ENCODE results near the gene ZNF668.

The ZNF668 gene

DNA sequence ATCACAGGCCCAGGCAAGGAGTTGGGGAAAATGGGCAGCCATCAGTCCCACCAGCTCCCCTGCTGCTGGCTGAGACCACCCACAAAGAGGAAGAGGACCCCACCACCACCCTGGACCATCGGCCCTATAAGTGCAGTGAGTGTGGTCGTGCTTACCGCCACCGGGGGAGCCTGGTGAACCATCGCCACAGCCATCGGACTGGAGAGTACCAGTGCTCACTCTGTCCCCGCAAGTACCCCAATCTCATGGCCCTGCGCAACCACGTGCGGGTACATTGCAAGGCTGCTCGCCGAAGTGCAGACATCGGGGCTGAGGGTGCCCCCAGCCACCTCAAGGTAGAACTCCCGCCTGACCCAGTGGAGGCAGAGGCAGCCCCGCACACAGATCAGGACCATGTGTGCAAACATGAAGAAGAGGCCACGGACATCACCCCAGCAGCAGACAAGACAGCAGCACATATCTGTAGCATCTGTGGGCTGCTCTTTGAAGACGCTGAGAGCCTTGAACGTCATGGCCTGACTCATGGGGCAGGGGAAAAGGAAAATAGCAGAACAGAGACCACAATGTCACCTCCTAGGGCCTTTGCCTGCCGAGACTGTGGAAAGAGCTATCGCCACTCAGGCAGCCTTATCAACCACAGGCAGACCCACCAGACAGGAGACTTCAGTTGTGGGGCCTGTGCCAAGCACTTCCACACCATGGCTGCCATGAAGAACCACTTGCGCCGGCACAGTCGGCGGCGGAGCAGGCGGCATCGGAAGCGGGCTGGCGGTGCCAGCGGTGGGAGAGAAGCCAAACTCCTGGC lies 3.8 kb upstream of the ZNF668 start:
- no peak for DNase-seq (ENCODE audit: low read depth, low spot score)
- TF ChIP-seq, protein P1, sequence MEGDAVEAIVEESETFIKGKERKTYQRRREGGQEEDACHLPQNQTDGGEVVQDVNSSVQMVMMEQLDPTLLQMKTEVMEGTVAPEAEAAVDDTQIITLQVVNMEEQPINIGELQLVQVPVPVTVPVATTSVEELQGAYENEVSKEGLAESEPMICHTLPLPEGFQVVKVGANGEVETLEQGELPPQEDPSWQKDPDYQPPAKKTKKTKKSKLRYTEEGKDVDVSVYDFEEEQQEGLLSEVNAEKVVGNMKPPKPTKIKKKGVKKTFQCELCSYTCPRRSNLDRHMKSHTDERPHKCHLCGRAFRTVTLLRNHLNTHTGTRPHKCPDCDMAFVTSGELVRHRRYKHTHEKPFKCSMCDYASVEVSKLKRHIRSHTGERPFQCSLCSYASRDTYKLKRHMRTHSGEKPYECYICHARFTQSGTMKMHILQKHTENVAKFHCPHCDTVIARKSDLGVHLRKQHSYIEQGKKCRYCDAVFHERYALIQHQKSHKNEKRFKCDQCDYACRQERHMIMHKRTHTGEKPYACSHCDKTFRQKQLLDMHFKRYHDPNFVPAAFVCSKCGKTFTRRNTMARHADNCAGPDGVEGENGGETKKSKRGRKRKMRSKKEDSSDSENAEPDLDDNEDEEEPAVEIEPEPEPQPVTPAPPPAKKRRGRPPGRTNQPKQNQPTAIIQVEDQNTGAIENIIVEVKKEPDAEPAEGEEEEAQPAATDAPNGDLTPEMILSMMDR (IDR thresholded peaks at IDR 0.05; ENCODE audit: low read depth, low read length), result peak; percentile 4
- no peak overlapping the region for H3K4me3 ChIP-seq (ENCODE audit: low read depth, low read length)
- in situ Hi-C loops (cut with HindIII; ENCODE audit: low sequenced_read_pairs), result no loop called here

DNA sequence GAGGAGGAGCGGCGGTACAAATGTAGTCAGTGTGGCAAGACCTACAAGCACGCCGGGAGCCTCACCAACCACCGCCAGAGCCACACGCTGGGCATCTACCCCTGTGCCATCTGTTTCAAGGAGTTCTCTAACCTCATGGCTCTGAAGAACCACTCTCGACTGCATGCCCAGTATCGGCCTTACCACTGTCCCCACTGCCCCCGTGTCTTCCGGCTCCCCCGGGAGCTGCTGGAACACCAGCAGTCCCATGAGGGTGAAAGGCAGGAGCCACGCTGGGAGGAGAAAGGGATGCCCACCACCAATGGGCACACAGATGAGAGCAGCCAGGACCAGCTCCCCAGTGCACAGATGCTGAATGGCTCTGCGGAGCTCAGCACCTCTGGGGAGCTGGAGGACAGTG lies 3.0 kb upstream of the ZNF668 start:
- in situ Hi-C loops (cut with HindIII; ENCODE audit: low sequenced_read_pairs), result no loop called here
- H3K4me3 ChIP-seq (ENCODE audit: low read depth, low read length), result no peak overlapping the region
- TF ChIP-seq, protein P1 (IDR thresholded peaks at IDR 0.05; ENCODE audit: low read depth, low read length), result no peak
- no peak for DNase-seq (ENCODE audit: low read depth, low spot score)

DNA sequence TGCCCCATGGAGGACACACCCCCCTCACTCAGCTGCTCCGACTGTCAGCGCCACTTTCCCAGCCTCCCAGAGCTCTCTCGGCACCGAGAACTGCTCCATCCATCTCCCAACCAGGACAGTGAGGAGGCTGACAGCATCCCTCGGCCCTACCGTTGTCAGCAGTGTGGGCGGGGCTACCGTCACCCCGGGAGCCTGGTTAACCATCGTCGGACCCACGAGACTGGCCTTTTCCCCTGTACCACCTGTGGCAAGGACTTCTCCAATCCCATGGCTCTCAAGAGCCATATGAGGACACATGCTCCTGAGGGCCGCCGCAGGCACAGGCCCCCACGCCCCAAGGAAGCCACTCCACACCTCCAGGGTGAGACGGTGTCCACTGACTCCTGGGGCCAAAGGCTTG lies 2.3 kb upstream of the ZNF668 start:
- no peak for DNase-seq (ENCODE audit: low read depth, low spot score)
- no peak overlapping the region for H3K4me3 ChIP-seq (ENCODE audit: low read depth, low read length)
- in situ Hi-C loops (cut with HindIII; ENCODE audit: low sequenced_read_pairs), result no loop called here
- TF ChIP-seq, protein P1 (IDR thresholded peaks at IDR 0.05; ENCODE audit: low read depth, low read length), result no peak

DNA sequence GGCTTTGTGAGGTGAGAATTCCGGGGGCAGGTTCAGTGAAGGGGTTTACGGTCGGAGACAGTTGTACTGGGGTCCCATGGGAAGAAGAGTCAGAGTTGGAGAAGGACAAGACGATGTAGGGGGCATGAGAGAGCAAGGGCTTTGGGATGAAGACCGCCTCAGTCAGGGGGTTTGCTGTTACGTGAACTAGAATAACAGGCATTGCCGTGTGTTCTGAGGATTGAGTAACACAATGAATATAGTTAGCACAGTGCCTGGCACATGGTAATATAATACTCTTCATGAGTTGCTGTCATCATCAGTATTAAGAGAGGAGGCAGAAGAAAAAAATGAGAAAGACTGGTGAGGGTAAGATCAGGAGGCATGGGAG lies 759 bp upstream of the ZNF668 start:
- in situ Hi-C loops (cut with HindIII; ENCODE audit: low sequenced_read_pairs), result no loop called here
- H3K4me3 ChIP-seq (ENCODE audit: low read depth, low read length), result peak overlapping the region; percentile 67
- TF ChIP-seq, protein P1 (IDR thresholded peaks at IDR 0.05; ENCODE audit: low read depth, low read length), result no peak
- no peak for DNase-seq (ENCODE audit: low read depth, low spot score)

DNA sequence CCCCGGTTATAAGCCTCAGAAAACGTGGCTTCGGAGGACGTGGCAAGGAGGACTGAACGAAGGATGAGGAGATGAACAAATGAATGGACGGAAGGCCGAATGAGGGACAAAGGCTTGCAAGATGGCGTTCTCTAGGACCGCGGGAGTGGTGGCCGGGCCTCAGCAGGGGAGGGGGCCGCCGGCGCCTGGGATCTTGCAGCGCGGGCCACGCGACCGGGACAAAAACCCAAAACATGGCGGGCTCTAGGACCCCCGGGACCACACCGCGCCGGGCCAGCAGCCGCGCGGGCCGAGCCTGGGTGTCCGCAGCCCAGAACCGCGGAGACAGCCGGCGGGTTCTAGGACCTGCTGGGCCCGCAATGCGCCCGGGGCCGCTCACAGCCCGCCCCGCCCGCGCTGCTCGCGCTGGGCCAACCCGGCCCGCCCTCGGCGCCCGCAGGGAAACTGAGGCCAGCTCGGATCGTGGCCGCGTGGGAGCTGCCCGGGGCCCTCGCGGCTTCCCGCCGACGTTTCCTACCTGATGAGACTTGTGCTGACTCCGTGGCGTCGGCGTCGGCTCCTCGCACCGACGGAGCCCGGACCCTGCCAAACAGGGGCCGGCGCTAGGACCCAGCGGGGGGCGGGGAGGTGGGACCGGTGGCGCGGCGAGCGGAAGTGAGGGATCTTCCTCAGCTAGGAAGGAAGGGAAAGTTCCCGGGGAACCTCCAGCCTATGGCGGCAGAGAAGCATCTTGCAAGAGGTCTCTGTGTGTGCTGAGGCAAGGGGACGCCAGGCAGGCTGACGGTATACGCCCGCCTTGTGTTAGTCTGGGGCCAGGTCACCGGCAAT lies 684 bp downstream of the ZNF668 start:
- TF ChIP-seq, protein P1 (IDR thresholded peaks at IDR 0.05; ENCODE audit: low read depth, low read length), result no peak
- H3K4me3 ChIP-seq (ENCODE audit: low read depth, low read length), result peak overlapping the region; percentile 67
- peak; percentile 94 for DNase-seq (ENCODE audit: low read depth, low spot score)
- in situ Hi-C loops (cut with HindIII; ENCODE audit: low sequenced_read_pairs), result no loop called here

DNA sequence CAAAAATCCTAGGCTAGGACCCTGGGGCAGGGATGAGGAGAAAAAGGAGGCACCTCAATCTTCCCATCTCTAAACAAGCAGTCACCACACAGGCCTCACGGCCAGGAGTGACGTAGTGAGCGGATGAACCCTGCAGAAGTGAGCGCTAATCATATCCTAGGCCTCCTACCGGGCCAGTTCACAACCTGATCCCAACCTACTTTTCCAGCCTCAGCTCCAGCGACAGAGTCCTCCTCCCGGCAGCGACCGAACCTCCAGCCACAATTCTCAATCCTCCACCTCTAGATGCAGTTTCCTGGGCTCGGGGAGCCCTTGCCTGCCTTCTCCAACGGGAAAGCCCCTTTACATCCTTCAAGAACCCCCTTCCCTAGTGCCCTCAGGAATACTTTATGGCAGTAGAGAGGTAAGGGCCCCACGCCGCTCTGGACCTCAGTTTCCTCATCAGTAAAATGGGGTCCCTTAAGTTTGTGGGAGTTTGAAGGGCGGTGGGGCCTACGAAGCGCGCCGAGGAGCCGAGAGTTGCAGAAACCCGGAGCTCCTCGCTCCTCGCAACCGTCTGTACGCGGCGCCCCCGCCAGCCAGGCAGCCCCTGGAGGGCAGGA lies 1.4 kb downstream of the ZNF668 start:
- DNase-seq (ENCODE audit: low read depth, low spot score), result peak; percentile 46
- in situ Hi-C loops (cut with HindIII; ENCODE audit: low sequenced_read_pairs), result no loop called here

More for the DNA sequence above, 1.4 kb downstream of the ZNF668 start:
- peak overlapping the region; percentile 67 for H3K4me3 ChIP-seq (ENCODE audit: low read depth, low read length)
- TF ChIP-seq, protein P1 (IDR thresholded peaks at IDR 0.05; ENCODE audit: low read depth, low read length), result no peak

Measured in astrocyte of the spinal cord (primary cell).